PC-9 (cell line): ENCODE data around the gene CLHC1. TPM values are rescaled to one million over a fixed set of nuclear protein-coding genes. Genes with fewer than 3 reads are reported as not detected.
"Not testable (repeated sequence)": the region's sequence is repeated elsewhere in the genome, so short reads cannot be mapped to it uniquely, and the experiment has no call there.

Source experiments
- Bru-seq: library from RNA; stranded (reverse); fragments of 400-500 nt; gene quantifications from one replicate; lab custom pipeline; 2021; lab: Mats Ljungman, UMichigan
- BruChase-seq, 2 experiments: library from RNA; stranded (reverse); fragments of 400-500 nt; gene quantifications; one replicate each; lab custom pipeline; 2021; lab: Mats Ljungman, UMichigan
- BruUV-seq: library from RNA; stranded (reverse); fragments of 400-500 nt; replicated peaks from 2 replicates; lab custom pipeline; 2021; lab: Mats Ljungman, UMichigan
- CTCF ChIA-PET: fragments of 300-600 bp; sonication (Branson Sonifier 250); formaldehyde crosslinking; loops from one replicate; lab custom pipeline; 2022; ENCODE audit warnings: antibody characterized with exemption; lab: Charles Lee
- POLR2A ChIA-PET: fragments of 300-600 bp; sonication (Branson Sonifier 250); formaldehyde crosslinking; loops from one replicate; lab custom pipeline; 2022; ENCODE audit warnings: antibody characterized with exemption; ENCODE audit not compliant: unreplicated experiment; lab: Charles Lee
- DNase-seq, 2 experiments: peaks; one replicate each; pipeline versions ENCODE4 v3.0.0 to v3.0.0-alpha.2; 2015 to 2022; ENCODE audit warnings: mixed read lengths in 1 of 2
- H2AFZ ChIP-seq: fragments of 200-600 bp; sonication (generic); 2 replicates; pipeline ENCODE4 v1.8.1; 2017; ENCODE audit warnings: antibody characterized with exemption
- H3F3A ChIP-seq: fragments of 200-600 bp; sonication (generic); 2 replicates; pipeline ENCODE4 v1.8.1; 2017; ENCODE audit warnings: antibody characterized with exemption, mild to moderate bottlenecking, low read depth; ENCODE audit not compliant: insufficient read depth
- H3K27ac ChIP-seq: fragments of 200-600 bp; sonication (generic); 2 replicates; pipeline ENCODE4 v1.6.1; 2016; ENCODE audit warnings: mixed run types
- H3K27me3 ChIP-seq: fragments of 200-600 bp; sonication (generic); 2 replicates; pipeline ENCODE4 v1.6.1; 2016; ENCODE audit warnings: low read depth, mixed run types; ENCODE audit not compliant: insufficient read depth
- H3K36me3 ChIP-seq: fragments of 200-600 bp; sonication (generic); 2 replicates; pipeline ENCODE4 v1.6.1; 2016; ENCODE audit warnings: low read depth, mixed run types
- H3K4me1 ChIP-seq: fragments of 200-600 bp; sonication (generic); replicated peaks from 2 replicates; pipeline ENCODE4 v1.6.1; 2016; ENCODE audit warnings: mixed run types; ENCODE audit not compliant: insufficient read depth
- H3K4me2 ChIP-seq: fragments of 200-600 bp; sonication (generic); 2 replicates; pipeline ENCODE4 v1.6.1; 2017; ENCODE audit warnings: mixed run types
- H3K4me3 ChIP-seq: fragments of 200-600 bp; sonication (generic); 2 replicates; pipeline ENCODE4 v1.6.1; 2016; ENCODE audit warnings: mixed run types
- H3K79me2 ChIP-seq: fragments of 200-600 bp; sonication (generic); 2 replicates; pipeline ENCODE4 v1.6.1; 2017; ENCODE audit warnings: low read depth, mixed run types
- H3K9me2 ChIP-seq: fragments of 200-600 bp; sonication (generic); 2 replicates; pipeline ENCODE4 v1.8.1; 2017; ENCODE audit warnings: mild to moderate bottlenecking; ENCODE audit not compliant: insufficient read depth
- H3K9me3 ChIP-seq: fragments of 200-600 bp; sonication (generic); 2 replicates; pipeline ENCODE4 v1.8.1; 2016; ENCODE audit warnings: low read depth; ENCODE audit not compliant: insufficient read depth
- H4K20me1 ChIP-seq: fragments of 200-600 bp; sonication (generic); 2 replicates; pipeline ENCODE4 v1.8.1; 2017; ENCODE audit not compliant: insufficient read depth
- EZH2 ChIP-seq: fragments of 200-600 bp; sonication (generic); IDR thresholded peaks from 2 replicates; pipeline ENCODE4 v1.8.0; 2017; ENCODE audit warnings: antibody characterized with exemption, low read depth
- intact Hi-C: fragments of 100-400 bp; cut with micrococcal nuclease; formaldehyde crosslinking; loops from one replicate; pipeline ENCODE4 v1.10.0; 2022; ENCODE audit not compliant: unreplicated experiment
- long read RNA-seq: library from polyadenylated mRNA; stranded (forward); transcript quantifications from one replicate; pipeline ENCODE4 v2.0.0, GENCODE V29; 2022
- total RNA-seq: library from RNA; stranded (reverse); gene quantifications from 2 replicates; pipeline ENCODE4 v1.2.3, GENCODE V29; 2021
- TF ChIP-seq, protein P1 (sequence below): fragments of 200-600 bp; sonication (generic); conservative IDR thresholded peaks from 2 replicates; pipeline ENCODE4 v1.6.1; 2017; ENCODE audit warnings: mixed run types, antibody characterized with exemption, mild to moderate bottlenecking, moderate library complexity

Gene CLHC1
- total RNA-seq (20.5 and 27.1 TPM in 2 replicates), Bru-seq, nascent RNA (percentile 77 among the genes with signal in this experiment), BruChase-seq, experiment 1, labeled RNA remaining after a 2-hour chase (percentile 85 among the genes with signal in this experiment), BruChase-seq, experiment 2, labeled RNA remaining after a 6-hour chase (percentile 66 among the genes with signal in this experiment)
- long read RNA-seq, partial matches to known transcripts, result 1 of 5 reads
- long read RNA-seq, other reads (novel, unspliced or antisense), result 3 of 5 reads

DNA sequence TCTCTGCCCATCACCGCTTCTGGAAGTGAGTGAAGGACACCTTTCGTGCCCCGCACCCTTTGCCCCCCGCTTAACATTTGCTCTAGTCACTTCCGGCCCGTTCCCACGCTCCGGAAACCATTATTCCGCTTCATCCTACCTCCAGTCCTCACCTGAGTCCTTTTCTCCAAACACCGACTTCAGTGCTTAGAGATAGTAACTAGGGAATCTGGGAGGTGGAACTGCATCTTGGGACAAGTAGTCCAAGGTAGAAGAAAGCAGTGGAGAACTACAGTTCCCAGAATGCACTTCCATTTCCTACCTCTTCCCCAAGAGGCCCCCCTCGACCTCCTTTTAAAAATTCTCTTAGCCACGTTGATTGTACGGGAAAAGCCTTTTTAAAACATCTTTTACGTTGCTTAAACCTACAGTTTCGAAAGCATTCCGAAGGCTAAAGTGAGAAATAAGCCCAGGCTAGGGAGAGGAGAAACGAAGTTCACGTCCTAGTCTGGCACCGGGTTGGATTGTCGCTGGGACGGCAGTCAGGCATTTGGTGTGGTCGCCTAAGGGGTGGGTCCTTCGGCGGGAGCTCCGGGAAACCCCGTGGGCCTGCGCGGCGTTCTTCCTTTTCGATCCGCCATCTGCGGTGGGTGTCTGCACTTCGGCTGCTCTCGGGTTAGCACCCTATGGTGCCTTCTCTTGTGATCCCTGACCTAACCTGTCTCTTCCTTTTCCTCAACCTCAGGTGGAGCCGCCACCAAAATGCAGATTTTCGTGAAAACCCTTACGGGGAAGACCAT, at the start of gene CLHC1, which contains the start of gene RPS27A:
Gene CLHC1, minus strand, starts transcription at position 210 of the 779 bp plus-strand sequence. CDS start 9,882 bp downstream, outside the sequence.
Gene RPS27A, plus strand, starts transcription at position 605 of the 779 bp plus-strand sequence. Its CDS starts 137 bp downstream, at position 742.
- Histone ChIP-seq H3K36me3 (peaks cover 51% of the 10 kb centered on the region), H3K9me3 (no peaks in the 10 kb centered on the region), H3K4me3 (peak within 1 kb of the TSS; percentile 97), H3F3A (peaks cover 53% of the 10 kb centered on the region), H3K9me2 (no peaks in the 10 kb centered on the region), H3K79me2 (peaks cover 74% of the 10 kb centered on the region), H4K20me1 (peaks cover 39% of the 10 kb centered on the region), H3K4me1 (peaks cover 29% of the 10 kb centered on the region), H3K4me2 (peak within 1 kb of the TSS; percentile 99), H2AFZ (peak within 1 kb of the TSS; percentile 84), H3K27ac (peak within 1 kb of the TSS; percentile 83), H3K27me3 (no peaks in the 10 kb centered on the region)
- ChIA-PET CTCF (no interaction called here), POLR2A (interaction anchor here (0.6 to 1.0 kb wide), 2 partner anchors 287 to 527 kb away, joined by 4 read pairs; partner anchors contain the start of gene CFAP36)
- DNase-seq, result peak; percentile 94 to 98
- no TSS peak for BruUV-seq
- TF ChIP-seq EZH2, result no peak
- TF ChIP-seq, protein P1, sequence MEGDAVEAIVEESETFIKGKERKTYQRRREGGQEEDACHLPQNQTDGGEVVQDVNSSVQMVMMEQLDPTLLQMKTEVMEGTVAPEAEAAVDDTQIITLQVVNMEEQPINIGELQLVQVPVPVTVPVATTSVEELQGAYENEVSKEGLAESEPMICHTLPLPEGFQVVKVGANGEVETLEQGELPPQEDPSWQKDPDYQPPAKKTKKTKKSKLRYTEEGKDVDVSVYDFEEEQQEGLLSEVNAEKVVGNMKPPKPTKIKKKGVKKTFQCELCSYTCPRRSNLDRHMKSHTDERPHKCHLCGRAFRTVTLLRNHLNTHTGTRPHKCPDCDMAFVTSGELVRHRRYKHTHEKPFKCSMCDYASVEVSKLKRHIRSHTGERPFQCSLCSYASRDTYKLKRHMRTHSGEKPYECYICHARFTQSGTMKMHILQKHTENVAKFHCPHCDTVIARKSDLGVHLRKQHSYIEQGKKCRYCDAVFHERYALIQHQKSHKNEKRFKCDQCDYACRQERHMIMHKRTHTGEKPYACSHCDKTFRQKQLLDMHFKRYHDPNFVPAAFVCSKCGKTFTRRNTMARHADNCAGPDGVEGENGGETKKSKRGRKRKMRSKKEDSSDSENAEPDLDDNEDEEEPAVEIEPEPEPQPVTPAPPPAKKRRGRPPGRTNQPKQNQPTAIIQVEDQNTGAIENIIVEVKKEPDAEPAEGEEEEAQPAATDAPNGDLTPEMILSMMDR, result peak; percentile 7; the same call in 1 of the 2 replicates
- intact Hi-C loops, result loop anchor here (1.0 to 5.0 kb wide), 6 partner anchors 37 to 559 kb away; partner anchors contain the start of genes EML6, MTIF2, PPP4R3B and RTN4

DNA sequence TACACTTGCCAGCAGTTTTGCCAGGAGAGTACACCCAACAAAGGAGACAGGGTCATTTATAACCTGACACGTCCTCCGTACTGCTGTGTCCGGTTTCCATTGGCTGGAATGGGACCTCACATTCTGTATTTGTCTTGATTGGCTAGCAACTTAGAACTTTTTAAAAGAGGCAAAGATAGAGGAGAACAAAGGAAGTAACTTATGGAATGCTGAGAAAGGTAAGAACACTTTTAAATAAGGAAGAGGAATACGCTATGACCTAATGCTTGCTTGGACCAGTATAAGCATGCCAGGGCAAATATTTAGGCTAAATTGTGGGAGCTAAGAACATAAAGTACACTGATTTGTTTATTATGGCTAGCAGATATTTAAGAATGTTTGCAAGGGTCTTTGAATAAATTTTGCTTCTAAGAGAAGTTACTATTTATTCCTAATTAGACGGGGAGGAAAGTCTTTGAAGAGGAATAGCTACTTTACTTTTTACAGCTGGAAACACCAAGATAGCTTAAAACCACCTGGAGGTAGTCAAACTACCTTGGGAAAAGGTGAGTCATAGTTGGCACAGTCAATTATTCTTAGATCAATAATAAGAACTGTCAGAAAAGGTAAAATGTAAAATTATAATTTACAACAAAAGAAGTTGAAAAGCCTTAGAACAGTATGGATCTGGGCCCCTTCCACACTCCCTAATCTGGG, 48.9 kb upstream of the CLHC1 start:
- POLR2A ChIA-PET, DNase-seq, H3K4me3 ChIP-seq, CTCF ChIA-PET, H3F3A ChIP-seq, H4K20me1 ChIP-seq, H3K9me3 ChIP-seq, H3K79me2 ChIP-seq, H3K27me3 ChIP-seq, H3K27ac ChIP-seq, intact Hi-C loops, H3K36me3 ChIP-seq, H3K9me2 ChIP-seq: not testable (repeated sequence)
- H3K4me1 ChIP-seq, result peaks cover 12% of the 10 kb centered on the region; the same call in 1 of the 2 replicates
- BruUV-seq, result TSS peak; percentile 71
- H2AFZ ChIP-seq, result peak overlapping the region; percentile 95
- peak overlapping the region; percentile 80; the same call in 1 of the 2 replicates for H3K4me2 ChIP-seq

DNA sequence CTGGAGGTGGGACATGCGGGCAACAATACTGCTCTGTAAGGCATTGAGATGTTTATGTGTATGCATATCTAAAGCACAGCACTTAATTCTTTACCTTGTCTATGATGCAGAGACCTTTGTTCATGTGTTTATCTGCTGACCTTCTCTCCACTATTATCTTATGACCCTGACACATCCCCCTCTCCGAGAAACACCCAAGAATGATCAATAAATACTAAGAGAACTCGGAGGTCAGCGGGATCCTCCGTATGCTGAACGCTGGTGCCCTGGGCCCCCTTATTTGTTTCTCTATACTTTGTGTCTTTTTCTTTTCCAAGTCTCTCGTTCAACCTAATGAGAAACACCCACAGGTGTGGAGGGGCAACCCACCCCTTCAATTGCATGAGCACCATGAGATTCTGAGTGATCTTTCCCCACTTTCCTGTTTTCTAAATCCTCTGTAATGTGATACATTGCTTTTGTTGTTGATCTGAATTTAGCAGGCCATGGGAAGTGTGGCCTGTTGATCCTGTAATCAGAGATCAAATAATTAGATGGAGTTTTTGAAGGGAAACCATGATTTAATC, 47.8 kb upstream of the CLHC1 start:
- H3K27ac ChIP-seq, H3K9me2 ChIP-seq, intact Hi-C loops, H4K20me1 ChIP-seq, DNase-seq, H3F3A ChIP-seq, H3K79me2 ChIP-seq, H3K27me3 ChIP-seq, H3K4me3 ChIP-seq, H3K9me3 ChIP-seq, H3K36me3 ChIP-seq, CTCF ChIA-PET, H2AFZ ChIP-seq, BruUV-seq, H3K4me2 ChIP-seq: not testable (repeated sequence)
- H3K4me1 ChIP-seq, result peaks cover 12% of the 10 kb centered on the region; the same call in 1 of the 2 replicates
- POLR2A ChIA-PET, result interaction anchor here (0.6 kb wide), 1 partner anchor 325 kb away, joined by 3 read pairs; no protein-coding TSS in a partner anchor

DNA sequence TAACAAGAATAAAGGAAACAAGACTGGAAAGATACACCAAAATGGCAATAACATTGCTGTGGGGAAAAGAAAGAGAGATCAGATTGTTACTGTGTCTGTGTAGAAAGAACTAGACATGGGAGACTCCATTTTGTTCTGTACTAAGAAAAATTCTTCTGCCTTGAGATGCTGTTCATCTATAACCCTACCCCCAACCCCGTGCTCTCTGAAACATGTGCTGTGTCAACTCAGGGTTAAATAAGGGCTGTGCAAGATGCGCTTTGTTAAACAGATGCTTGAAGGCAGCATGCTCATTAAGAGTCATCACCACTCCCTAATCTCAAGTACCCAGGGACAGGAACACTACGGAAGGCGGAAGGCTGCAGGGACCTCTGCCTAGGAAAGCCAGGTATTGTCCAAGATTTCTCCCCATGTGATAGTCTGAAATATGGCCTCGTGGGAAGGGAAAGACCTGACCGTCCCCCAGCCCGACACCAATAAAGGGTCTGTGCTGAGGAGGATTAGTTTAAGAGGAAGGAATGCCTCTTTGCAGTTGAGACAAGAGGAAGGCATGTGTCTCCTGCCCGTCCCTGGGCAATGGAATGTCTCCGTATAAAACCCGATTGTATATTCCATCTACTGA, 47.2 kb upstream of the CLHC1 start:
- H3K36me3 ChIP-seq, DNase-seq, intact Hi-C loops, H3K9me2 ChIP-seq, H3K27me3 ChIP-seq, H3K79me2 ChIP-seq, H3K4me2 ChIP-seq, H3F3A ChIP-seq, POLR2A ChIA-PET, H3K27ac ChIP-seq, H3K4me3 ChIP-seq, CTCF ChIA-PET, H2AFZ ChIP-seq, H3K9me3 ChIP-seq, BruUV-seq, H4K20me1 ChIP-seq: not testable (repeated sequence)
- H3K4me1 ChIP-seq, result peaks cover 12% of the 10 kb centered on the region; the same call in 1 of the 2 replicates
